GM19238 (cell line): Measurements from ENCODE around the gene USP25.

Experiments
- DNase-seq: peaks from one replicate; pipeline ENCODE4 v3.0.0; 2011; ENCODE audit warnings: low spot score; ENCODE audit not compliant: insufficient read length

Gene USP25

GRCh38 chr21:15804247-15805005, 74.6 kb downstream of the USP25 start:
- no peak for DNase-seq

GRCh38 chr21:15809065-15809464, 79.3 kb downstream of the USP25 start:
- DNase-seq: no peak

- no peak for DNase-seq
Measured at GRCh38 chr21:15809818-15810217, 80.0 kb downstream of the USP25 start.

GRCh38 chr21:15815285-15815684, 85.5 kb downstream of the USP25 start:
- DNase-seq: no peak

GRCh38 chr21:15820327-15820726, 90.5 kb downstream of the USP25 start:
- DNase-seq: no peak

- no peak for DNase-seq
Measured at GRCh38 chr21:15820852-15821379, 91.1 kb downstream of the USP25 start.

GRCh38 chr21:15823486-15824150, 93.8 kb downstream of the USP25 start:
- no peak for DNase-seq

- DNase-seq: no peak
Measured at GRCh38 chr21:15825700-15826099, 95.9 kb downstream of the USP25 start.

GRCh38 chr21:15826147-15826780, 96.5 kb downstream of the USP25 start:
- peak; percentile 9 for DNase-seq

GRCh38 chr21:15826908-15827601, 97.3 kb downstream of the USP25 start:
- DNase-seq: no peak

- no peak for DNase-seq
Measured at GRCh38 chr21:15831497-15831896, 101.7 kb downstream of the USP25 start.

GRCh38 chr21:15837645-15838044, 107.9 kb downstream of the USP25 start:
- DNase-seq: no peak

- no peak for DNase-seq
Measured at GRCh38 chr21:15839026-15839425, 109.2 kb downstream of the USP25 start.

GRCh38 chr21:15839601-15840000, 109.8 kb downstream of the USP25 start:
- no peak for DNase-seq

- no peak for DNase-seq
Measured at GRCh38 chr21:15840406-15840805, 110.6 kb downstream of the USP25 start.

- DNase-seq: no peak
Measured at GRCh38 chr21:15841856-15842564, 112.2 kb downstream of the USP25 start.

GRCh38 chr21:15842565-15842880, 112.7 kb downstream of the USP25 start:
- no peak for DNase-seq

- no peak for DNase-seq
Measured at GRCh38 chr21:15843766-15844165, 114.0 kb downstream of the USP25 start.

- no peak for DNase-seq
Measured at GRCh38 chr21:15848634-15849560, 119.1 kb downstream of the USP25 start.

GRCh38 chr21:15849927-15850326, 120.1 kb downstream of the USP25 start:
- no peak for DNase-seq
